ENCODE measurements around the gene BMP7. TPM values are rescaled to one million over a fixed set of nuclear protein-coding genes. Genes with fewer than 3 reads are reported as not detected.

Gene BMP7
- total and polyA plus RNA-seq, 2 of the 8 experiments (the other 6 are each of a cell fraction or from before 2014, with no cell fraction given) = 9.2 to 14.7 TPM

- TF ChIP-seq ASH2L (IDR thresholded peaks at IDR 0.05; ENCODE audit: low read length) (no peak), CTCF (IDR thresholded peaks at IDR 0.05; ENCODE audit: control extremely low read depth in 1 of 3, insufficient read depth in 1 of 3, low read depth in 1 of 3, low read length in 3 of 3) (no peak), NRF1 (IDR thresholded peaks at IDR 0.05; ENCODE audit: low read depth, low read length) (no peak), GTF2F1 (IDR thresholded peaks at IDR 0.05; ENCODE audit: borderline replicate concordance, low read depth, low read length) (no peak), RNF2 (IDR thresholded peaks at IDR 0.05; ENCODE audit: borderline replicate concordance, low read depth, low read length, missing control alignments, poor library complexity, severe bottlenecking) (no peak)
Observed at GRCh38 chr20:57202309-57202708, 64.1 kb downstream of the BMP7 start (continued).

All from H1 (cell line).